Endodermal cell (in vitro differentiated cells): ENCODE data around the gene INPP4B. TPM values are rescaled to one million over a fixed set of nuclear protein-coding genes. Genes with fewer than 3 reads are reported as not detected.
"Not testable (repeated sequence)": the region's sequence is repeated elsewhere in the genome, so short reads cannot be mapped to it uniquely, and the experiment has no call there.

Experiments used
- DNase-seq: peaks from one replicate; pipeline ENCODE4 v3.0.0-alpha.2; 2017
- H3K27ac ChIP-seq: 2 replicates; pipeline ENCODE4 v1.5.1; 2013; ENCODE audit warnings: mild to moderate bottlenecking, low read depth, low read length, moderate library complexity
- H3K27me3 ChIP-seq: 2 replicates; pipeline ENCODE4 v1.6.1; 2013; ENCODE audit warnings: mild to moderate bottlenecking, low read length, moderate library complexity; ENCODE audit not compliant: insufficient read depth, control insufficient read depth, poor library complexity, severe bottlenecking
- H3K36me3 ChIP-seq: 2 replicates; pipeline ENCODE4 v1.7.0; 2013; ENCODE audit warnings: mild to moderate bottlenecking, low read length, moderate library complexity; ENCODE audit not compliant: control insufficient read depth, insufficient read depth
- H3K4me1 ChIP-seq: one replicate; pipeline ENCODE4 v1.7.0; 2013; ENCODE audit warnings: low read length; ENCODE audit not compliant: control insufficient read depth, insufficient read depth
- H3K4me3 ChIP-seq: 2 replicates; pipeline ENCODE4 v1.5.1; 2013; ENCODE audit warnings: mild to moderate bottlenecking, low read length, moderate library complexity
- H3K9ac ChIP-seq: 2 replicates; pipeline ENCODE4 v1.6.1; 2013; ENCODE audit warnings: mild to moderate bottlenecking, low read length, moderate library complexity; ENCODE audit not compliant: poor library complexity, severe bottlenecking; ENCODE audit errors: extremely low read depth
- H3K9me3 ChIP-seq: 2 replicates; pipeline ENCODE4 v1.6.1; 2013; ENCODE audit warnings: mild to moderate bottlenecking, low read length, moderate library complexity; ENCODE audit not compliant: control insufficient read depth
- H3K27ac Mint-ChIP-seq: 2 replicates; pipeline ENCODE4 v1.8.0; 2020; ENCODE audit warnings: mixed read lengths
- H3K27me3 Mint-ChIP-seq: 2 replicates; pipeline ENCODE4 v1.8.0; 2021; ENCODE audit warnings: mild to moderate bottlenecking, mixed read lengths; ENCODE audit not compliant: insufficient read depth
- H3K36me3 Mint-ChIP-seq: 2 replicates; pipeline ENCODE4 v1.8.0; 2020; ENCODE audit warnings: low read depth, mixed read lengths
- H3K4me1 Mint-ChIP-seq: 2 replicates; pipeline ENCODE4 v1.8.0; 2020; ENCODE audit warnings: mixed read lengths
- H3K4me3 Mint-ChIP-seq: 2 replicates; pipeline ENCODE4 v1.8.0; 2020; ENCODE audit warnings: mild to moderate bottlenecking, moderate library complexity, mixed read lengths
- H3K9me3 Mint-ChIP-seq: 2 replicates; pipeline ENCODE4 v1.8.0; 2020; ENCODE audit warnings: mild to moderate bottlenecking, mixed read lengths
- WGBS, 2 experiments: methylation state at CpG; one replicate each; pipeline versions ENCODE4 v1.1.5 to v1.1.7; 2013; ENCODE audit warnings: missing lambda C conversion rate in 2 of 2, mixed read lengths in 1 of 2; ENCODE audit not compliant: insufficient coverage in 1 of 2, insufficient read length in 1 of 2; 5-methylcytosine and 5-hydroxymethylcytosine counted together
- total RNA-seq, 2 donors: library from RNA; stranded (reverse); fragmentation: NEBNext Ultra II Directional in 1 of 2; extraction: Animal tissue kit (Norgen Biotek cat#: 25700) in 1 of 2; gene quantifications; 2 replicates in 1 of 2; 3 replicates in 1 of 2; pipeline ENCODE4 v1.2.1, GENCODE V29; 2021
- TF ChIP-seq, protein P1 (sequence below): fragments of 200-600 bp; sonication (generic); conservative IDR thresholded peaks from 2 replicates; pipeline ENCODE4 v1.5.0; 2021; ENCODE audit warnings: antibody characterized with exemption, mild to moderate bottlenecking

The INPP4B gene
- total RNA-seq, 2 donors from 2014 or later, result 0.64 to 0.66 TPM

DNA sequence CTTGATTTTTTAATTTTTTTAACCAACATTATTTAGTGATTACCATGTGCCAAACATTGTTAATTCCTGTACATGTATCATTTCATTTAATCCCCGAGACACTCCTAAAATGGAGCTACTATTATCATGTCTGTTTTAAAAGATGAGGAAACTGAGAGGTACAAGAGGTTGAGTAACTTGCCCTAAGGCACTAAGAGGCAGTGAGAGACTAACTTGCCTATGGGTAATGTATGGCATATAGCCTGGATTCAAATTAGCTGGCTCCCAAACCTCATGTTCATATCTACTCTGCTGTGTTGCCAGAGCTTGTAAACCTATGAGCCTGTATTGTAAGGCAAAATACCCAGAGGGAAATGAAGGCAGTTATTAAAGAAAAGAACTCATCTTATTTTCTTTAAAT lies 766.1 kb downstream of the INPP4B start:
- Histone ChIP-seq H3K4me1 (no peaks in the 10 kb centered on the region), H3K4me3 (no peak overlapping the region), H3K9me3 (no peaks in the 10 kb centered on the region), H3K27ac (no peak overlapping the region), H3K27me3 (no peaks in the 10 kb centered on the region), H3K36me3 (no peaks in the 10 kb centered on the region), H3K9ac (no peak overlapping the region)
- Mint-ChIP-seq H3K9me3 (no peaks in the 10 kb centered on the region), H3K27ac (no peak overlapping the region), H3K4me1 (peaks cover 6% of the 10 kb centered on the region), H3K36me3 (no peaks in the 10 kb centered on the region), H3K4me3 (no peak overlapping the region), H3K27me3 (no peaks in the 10 kb centered on the region)
- no peak for DNase-seq
- whole genome bisulfite sequencing, 2 experiments, result 100% methylated on average over 1 of the region's 1 CpG; no CpG with 5 or more reads in 1 of the 2 experiments
- TF ChIP-seq, protein P1, sequence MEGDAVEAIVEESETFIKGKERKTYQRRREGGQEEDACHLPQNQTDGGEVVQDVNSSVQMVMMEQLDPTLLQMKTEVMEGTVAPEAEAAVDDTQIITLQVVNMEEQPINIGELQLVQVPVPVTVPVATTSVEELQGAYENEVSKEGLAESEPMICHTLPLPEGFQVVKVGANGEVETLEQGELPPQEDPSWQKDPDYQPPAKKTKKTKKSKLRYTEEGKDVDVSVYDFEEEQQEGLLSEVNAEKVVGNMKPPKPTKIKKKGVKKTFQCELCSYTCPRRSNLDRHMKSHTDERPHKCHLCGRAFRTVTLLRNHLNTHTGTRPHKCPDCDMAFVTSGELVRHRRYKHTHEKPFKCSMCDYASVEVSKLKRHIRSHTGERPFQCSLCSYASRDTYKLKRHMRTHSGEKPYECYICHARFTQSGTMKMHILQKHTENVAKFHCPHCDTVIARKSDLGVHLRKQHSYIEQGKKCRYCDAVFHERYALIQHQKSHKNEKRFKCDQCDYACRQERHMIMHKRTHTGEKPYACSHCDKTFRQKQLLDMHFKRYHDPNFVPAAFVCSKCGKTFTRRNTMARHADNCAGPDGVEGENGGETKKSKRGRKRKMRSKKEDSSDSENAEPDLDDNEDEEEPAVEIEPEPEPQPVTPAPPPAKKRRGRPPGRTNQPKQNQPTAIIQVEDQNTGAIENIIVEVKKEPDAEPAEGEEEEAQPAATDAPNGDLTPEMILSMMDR, result no peak

DNA sequence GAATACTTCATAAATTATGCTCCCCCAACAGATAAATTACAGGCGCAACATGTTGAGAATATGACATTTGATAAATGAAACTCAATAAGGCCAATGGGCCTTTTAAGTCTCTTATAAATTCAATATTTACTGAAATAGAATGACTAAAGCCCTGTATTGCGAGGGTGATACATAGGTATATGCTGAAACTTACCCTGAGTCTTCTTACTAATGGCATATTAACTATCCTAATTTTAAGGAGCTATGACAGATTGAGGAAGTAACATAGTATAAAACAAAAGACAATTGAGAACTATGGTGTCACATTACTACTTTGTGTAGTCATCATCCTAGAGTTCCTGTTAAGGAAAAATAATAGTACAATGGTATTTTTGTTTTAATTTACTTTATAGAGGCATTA lies 769.1 kb downstream of the INPP4B start:
- Mint-ChIP-seq H3K27me3 (no peaks in the 10 kb centered on the region), H3K27ac (no peak overlapping the region), H3K36me3 (no peaks in the 10 kb centered on the region), H3K4me3 (no peak overlapping the region), H3K9me3 (peaks cover 1% of the 10 kb centered on the region), H3K4me1 (peaks cover 6% of the 10 kb centered on the region)
- Histone ChIP-seq H3K4me1 (no peaks in the 10 kb centered on the region), H3K9me3 (no peaks in the 10 kb centered on the region), H3K36me3 (no peaks in the 10 kb centered on the region), H3K9ac (no peak overlapping the region), H3K4me3 (no peak overlapping the region), H3K27me3 (no peaks in the 10 kb centered on the region), H3K27ac (no peak overlapping the region)
- TF ChIP-seq, protein P1, result no peak
- 50% methylated on average over 2 of the region's 2 CpGs; no CpG with 5 or more reads in 1 of the 2 experiments for WGBS, 2 experiments
- no peak for DNase-seq

DNA sequence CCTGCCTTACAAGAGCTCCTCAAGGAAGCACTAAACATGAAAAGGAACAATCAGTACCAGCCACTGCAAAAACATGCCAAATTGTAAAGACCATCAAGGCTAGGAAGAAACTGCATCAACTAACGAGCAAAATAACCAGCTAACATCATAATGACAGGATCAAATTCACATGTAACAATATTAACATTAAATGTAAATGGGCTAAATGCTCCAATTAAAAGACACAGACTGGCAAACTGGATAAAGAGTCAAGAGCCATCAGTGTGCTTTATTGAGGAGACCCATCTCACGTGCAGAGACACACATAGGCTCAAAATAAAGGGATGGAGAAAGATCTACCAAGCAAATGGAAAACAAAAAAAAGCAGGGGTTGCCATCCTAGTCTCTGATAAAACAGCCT lies 777.8 kb downstream of the INPP4B start:
- H3K4me1 Mint-ChIP-seq, DNase-seq, H3K27ac ChIP-seq, H3K4me3 ChIP-seq, H3K9ac ChIP-seq, H3K27me3 ChIP-seq, H3K4me1 ChIP-seq, H3K27me3 Mint-ChIP-seq, H3K4me3 Mint-ChIP-seq, H3K27ac Mint-ChIP-seq, H3K36me3 ChIP-seq, H3K36me3 Mint-ChIP-seq: not testable (repeated sequence)
- peaks cover 14% of the 10 kb centered on the region for H3K9me3 ChIP-seq
- WGBS, 2 experiments, result 67 to 100% methylated on average over 1 of the region's 2 CpGs
- peaks cover 56% of the 10 kb centered on the region for H3K9me3 Mint-ChIP-seq

DNA sequence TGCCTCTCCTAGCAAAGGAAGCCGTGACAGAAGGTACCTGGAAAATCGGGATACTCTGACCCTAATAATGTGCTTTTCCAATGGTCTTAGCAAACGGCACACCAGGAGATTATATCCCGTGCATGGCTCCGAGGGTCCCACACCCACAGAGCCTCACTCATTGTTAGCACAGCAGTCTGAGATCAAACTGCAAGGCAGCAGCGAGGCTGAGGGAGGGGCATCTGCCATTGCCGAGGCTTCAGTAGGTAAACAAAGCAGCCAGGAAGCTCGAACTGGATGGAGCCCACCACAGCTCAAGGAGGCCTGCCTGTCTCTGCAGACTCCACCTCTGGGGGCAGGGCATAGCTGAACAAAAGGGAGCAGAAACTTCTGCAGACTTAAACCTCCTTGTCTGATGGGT lies 779.5 kb downstream of the INPP4B start:
- H3K9me3 ChIP-seq, result peaks cover 14% of the 10 kb centered on the region
- H3K27me3 Mint-ChIP-seq, H3K27me3 ChIP-seq, H3K27ac Mint-ChIP-seq, H3K4me3 ChIP-seq, H3K4me1 ChIP-seq, H3K4me3 Mint-ChIP-seq, H3K4me1 Mint-ChIP-seq, H3K9ac ChIP-seq, H3K36me3 Mint-ChIP-seq, H3K27ac ChIP-seq, H3K36me3 ChIP-seq, DNase-seq: not testable (repeated sequence)
- H3K9me3 Mint-ChIP-seq, result peaks cover 53% of the 10 kb centered on the region
- WGBS, 2 experiments, result 90 to 96% methylated on average over 7 to 8 of the region's 8 CpGs
